ENCODE measurements around the gene ANKRD29. TPM values are rescaled to one million over a fixed set of nuclear protein-coding genes. Genes with fewer than 3 reads are reported as not detected.

ANKRD29 gene
- total and polyA plus RNA-seq, 2 donors (not counting 1 experiment from before 2014, with no cell fraction given): 2.0 to 6.9 TPM

DNA sequence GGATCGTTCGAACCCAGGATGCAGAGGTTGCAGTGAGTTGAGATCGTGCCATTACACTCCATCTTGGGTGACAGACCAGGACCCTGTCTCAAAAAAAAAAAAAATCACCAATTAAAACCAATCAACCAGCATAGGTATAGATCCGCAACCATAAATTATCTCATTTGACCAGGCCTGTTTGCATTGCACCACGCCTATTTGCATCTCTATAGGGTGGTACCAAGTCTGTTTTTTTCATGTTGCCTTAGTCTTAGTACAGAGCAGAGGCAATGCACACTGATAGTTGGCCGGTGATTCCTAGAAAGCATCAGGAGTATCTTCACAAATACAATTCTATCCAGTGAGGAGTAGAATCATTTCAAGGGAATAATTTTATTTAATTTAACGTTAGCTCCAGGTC, 67.1 kb downstream of the ANKRD29 start:
- Histone ChIP-seq H3K4me2 (ENCODE audit: extremely low read depth, insufficient read depth, low read length) (no peak overlapping the region), H3K79me2 (ENCODE audit: control insufficient read depth, insufficient read depth, low read length) (no peaks in the 10 kb centered on the region), H3K36me3 (ENCODE audit: control insufficient read depth, insufficient read depth, low read length) (no peaks in the 10 kb centered on the region), H3K27ac (ENCODE audit: insufficient read depth, low read length) (no peak overlapping the region), H3K9ac (ENCODE audit: insufficient read depth, low read length) (no peak overlapping the region), H3K4me3 (replicated peaks in 1 of 4; ENCODE audit: control extremely low read depth in 1 of 4, insufficient read depth in 1 of 4, low read depth in 3 of 4, low read length in 4 of 4) (no peak overlapping the region), H3K9me3 (ENCODE audit: control insufficient read depth, insufficient read depth, low read depth, low read length) (no peaks in the 10 kb centered on the region), H2AFZ (ENCODE audit: low read length) (no peak overlapping the region), H3K27me3 (ENCODE audit: control insufficient read depth, insufficient read depth, low read length) (no peaks in the 10 kb centered on the region), H4K20me1 (ENCODE audit: control insufficient read depth, extremely low read depth, insufficient read depth, low read length) (no peaks in the 10 kb centered on the region), H3K4me1 (ENCODE audit: control insufficient read depth, extremely low read depth, insufficient read depth, low read length) (no peaks in the 10 kb centered on the region)
- no peak for TF ChIP-seq EZH2 (IDR thresholded peaks at IDR 0.05; ENCODE audit: low read length, missing control alignments)
- TF ChIP-seq, protein P1, sequence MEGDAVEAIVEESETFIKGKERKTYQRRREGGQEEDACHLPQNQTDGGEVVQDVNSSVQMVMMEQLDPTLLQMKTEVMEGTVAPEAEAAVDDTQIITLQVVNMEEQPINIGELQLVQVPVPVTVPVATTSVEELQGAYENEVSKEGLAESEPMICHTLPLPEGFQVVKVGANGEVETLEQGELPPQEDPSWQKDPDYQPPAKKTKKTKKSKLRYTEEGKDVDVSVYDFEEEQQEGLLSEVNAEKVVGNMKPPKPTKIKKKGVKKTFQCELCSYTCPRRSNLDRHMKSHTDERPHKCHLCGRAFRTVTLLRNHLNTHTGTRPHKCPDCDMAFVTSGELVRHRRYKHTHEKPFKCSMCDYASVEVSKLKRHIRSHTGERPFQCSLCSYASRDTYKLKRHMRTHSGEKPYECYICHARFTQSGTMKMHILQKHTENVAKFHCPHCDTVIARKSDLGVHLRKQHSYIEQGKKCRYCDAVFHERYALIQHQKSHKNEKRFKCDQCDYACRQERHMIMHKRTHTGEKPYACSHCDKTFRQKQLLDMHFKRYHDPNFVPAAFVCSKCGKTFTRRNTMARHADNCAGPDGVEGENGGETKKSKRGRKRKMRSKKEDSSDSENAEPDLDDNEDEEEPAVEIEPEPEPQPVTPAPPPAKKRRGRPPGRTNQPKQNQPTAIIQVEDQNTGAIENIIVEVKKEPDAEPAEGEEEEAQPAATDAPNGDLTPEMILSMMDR (conservative IDR thresholded peaks at IDR 0.05 in 1 of 2, IDR thresholded peaks at IDR 0.05 in 1 of 2; ENCODE audit: low read depth in 1 of 2, low read length in 2 of 2): no peak
- no peak for DNase-seq (ENCODE audit: low read depth in 2 of 2)

DNA sequence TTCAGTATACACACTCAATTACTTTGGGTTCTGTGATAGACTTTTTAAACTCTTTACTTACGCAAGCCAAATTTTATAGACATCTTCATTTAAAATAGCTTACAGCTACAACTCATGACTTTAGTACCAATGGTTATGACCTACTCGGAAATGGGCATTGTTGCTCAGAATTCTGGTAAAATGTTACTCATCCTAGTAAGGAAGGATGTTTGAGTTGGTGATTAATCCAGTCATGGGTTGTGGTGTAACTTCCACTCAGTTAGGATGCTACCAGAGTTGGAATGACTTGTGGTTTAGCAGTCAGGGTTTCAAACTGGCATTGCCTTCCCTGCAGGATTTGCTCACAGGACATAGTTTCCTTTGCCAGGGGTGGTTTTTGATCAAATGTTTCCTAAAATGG, 69.0 kb downstream of the ANKRD29 start:
- no peak for TF ChIP-seq EZH2 (IDR thresholded peaks at IDR 0.05; ENCODE audit: low read length, missing control alignments)
- TF ChIP-seq, protein P1 (conservative IDR thresholded peaks at IDR 0.05 in 1 of 2, IDR thresholded peaks at IDR 0.05 in 1 of 2; ENCODE audit: low read depth in 1 of 2, low read length in 2 of 2): no peak

DNA sequence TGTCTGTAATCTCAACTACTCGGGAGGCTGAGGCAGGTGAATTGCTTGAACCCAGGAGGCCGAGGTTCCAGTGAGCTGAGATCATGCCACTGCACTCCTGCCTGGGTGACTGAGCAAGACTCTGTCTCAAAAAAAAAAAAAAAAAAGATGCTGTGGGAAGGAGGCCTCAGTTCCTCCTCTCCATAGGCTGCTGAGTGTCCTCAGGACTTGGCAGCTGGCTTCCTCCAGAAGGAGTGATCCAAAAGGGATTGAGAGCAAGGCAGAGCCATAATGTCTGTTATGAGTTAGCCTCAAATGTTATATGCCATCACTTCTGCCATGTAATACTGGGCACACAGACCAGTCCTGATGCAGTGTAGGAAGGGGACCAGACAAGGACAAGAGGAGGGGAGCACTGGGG, 69.8 kb downstream of the ANKRD29 start:
- Histone ChIP-seq H4K20me1 (ENCODE audit: control insufficient read depth, extremely low read depth, insufficient read depth, low read length) (no peaks in the 10 kb centered on the region), H3K4me2 (ENCODE audit: extremely low read depth, insufficient read depth, low read length) (no peak overlapping the region), H3K4me3 (replicated peaks in 1 of 4; ENCODE audit: control extremely low read depth in 1 of 4, insufficient read depth in 1 of 4, low read depth in 3 of 4, low read length in 4 of 4) (no peak overlapping the region), H2AFZ (ENCODE audit: low read length) (peak overlapping the region; percentile 15), H3K9ac (ENCODE audit: insufficient read depth, low read length) (no peak overlapping the region), H3K27ac (ENCODE audit: insufficient read depth, low read length) (peak overlapping the region; percentile 85), H3K36me3 (ENCODE audit: control insufficient read depth, insufficient read depth, low read length) (no peaks in the 10 kb centered on the region), H3K79me2 (ENCODE audit: control insufficient read depth, insufficient read depth, low read length) (no peaks in the 10 kb centered on the region), H3K9me3 (ENCODE audit: control insufficient read depth, insufficient read depth, low read depth, low read length) (no peaks in the 10 kb centered on the region), H3K27me3 (ENCODE audit: control insufficient read depth, insufficient read depth, low read length) (no peaks in the 10 kb centered on the region), H3K4me1 (ENCODE audit: control insufficient read depth, extremely low read depth, insufficient read depth, low read length) (peaks cover 3% of the 10 kb centered on the region)
- DNase-seq (ENCODE audit: low read depth in 2 of 2): no peak
- TF ChIP-seq, protein P1 (conservative IDR thresholded peaks at IDR 0.05 in 1 of 2, IDR thresholded peaks at IDR 0.05 in 1 of 2; ENCODE audit: low read depth in 1 of 2, low read length in 2 of 2): no peak
- no peak for TF ChIP-seq EZH2 (IDR thresholded peaks at IDR 0.05; ENCODE audit: low read length, missing control alignments)

More for the DNA sequence above, 69.0 kb downstream of the ANKRD29 start:
- Histone ChIP-seq H3K9me3 (ENCODE audit: control insufficient read depth, insufficient read depth, low read depth, low read length) (no peaks in the 10 kb centered on the region), H3K36me3 (ENCODE audit: control insufficient read depth, insufficient read depth, low read length) (no peaks in the 10 kb centered on the region), H3K4me1 (ENCODE audit: control insufficient read depth, extremely low read depth, insufficient read depth, low read length) (peaks cover 3% of the 10 kb centered on the region), H3K79me2 (ENCODE audit: control insufficient read depth, insufficient read depth, low read length) (no peaks in the 10 kb centered on the region), H3K4me3 (replicated peaks in 1 of 4; ENCODE audit: control extremely low read depth in 1 of 4, insufficient read depth in 1 of 4, low read depth in 3 of 4, low read length in 4 of 4) (no peak overlapping the region), H2AFZ (ENCODE audit: low read length) (peak overlapping the region; percentile 17), H4K20me1 (ENCODE audit: control insufficient read depth, extremely low read depth, insufficient read depth, low read length) (no peaks in the 10 kb centered on the region), H3K9ac (ENCODE audit: insufficient read depth, low read length) (no peak overlapping the region), H3K27ac (ENCODE audit: insufficient read depth, low read length) (peak overlapping the region; percentile 85), H3K4me2 (ENCODE audit: extremely low read depth, insufficient read depth, low read length) (no peak overlapping the region), H3K27me3 (ENCODE audit: control insufficient read depth, insufficient read depth, low read length) (no peaks in the 10 kb centered on the region)
- DNase-seq (ENCODE audit: low read depth in 2 of 2): peak; percentile 56 to 90

Measured in fibroblast of lung (primary cell).